HG03439 (cell line): ENCODE measurements around the gene TBX4.

ENCODE experiments used
- ATAC-seq: cut with Tn5 transposase; IDR thresholded peaks from one replicate; pipeline ENCODE4 v1.9.1; 2021; ENCODE audit warnings: mild to moderate bottlenecking, moderate library complexity; ENCODE audit not compliant: unreplicated experiment

TBX4 gene

GRCh38 chr17:61452301-61453290 lies at the start of gene TBX4:
Gene TBX4, plus strand, starts transcription at chr17:61452422. Its CDS starts 4,069 bp downstream, at chr17:61456491.
- no peak for ATAC-seq

GRCh38 chr17:61402978-61403800 lies 49.0 kb upstream of the TBX4 start:
- ATAC-seq: no peak

GRCh38 chr17:61403801-61404662 lies 48.2 kb upstream of the TBX4 start:
- ATAC-seq: no peak

GRCh38 chr17:61404663-61404912 lies 47.6 kb upstream of the TBX4 start:
- ATAC-seq: no peak

GRCh38 chr17:61404913-61405685 lies 47.1 kb upstream of the TBX4 start:
- ATAC-seq: no peak

GRCh38 chr17:61405686-61406536 lies 46.3 kb upstream of the TBX4 start:
- ATAC-seq: no peak

- ATAC-seq: no peak
Measured at GRCh38 chr17:61406537-61406845, 45.7 kb upstream of the TBX4 start.

- ATAC-seq: no peak
Measured at GRCh38 chr17:61406971-61407911, 45.0 kb upstream of the TBX4 start.

GRCh38 chr17:61408151-61409041 lies 43.8 kb upstream of the TBX4 start:
- ATAC-seq: no peak

- ATAC-seq: no peak
Measured at GRCh38 chr17:61409301-61410112, 42.7 kb upstream of the TBX4 start.

GRCh38 chr17:61410141-61411010 lies 41.8 kb upstream of the TBX4 start:
- ATAC-seq: no peak

GRCh38 chr17:61411011-61411260 lies 41.3 kb upstream of the TBX4 start:
- no peak for ATAC-seq

- ATAC-seq: peak; percentile 3
Measured at GRCh38 chr17:61411261-61412142, 40.7 kb upstream of the TBX4 start.

GRCh38 chr17:61412143-61412859 lies 39.9 kb upstream of the TBX4 start:
- ATAC-seq: peak; percentile 71
